Esophagus muscularis mucosa (tissue), 3 donors: ENCODE results near the gene NUP50.

Source experiments
- CTCF ChIP-seq, 3 experiments: fragments of 200-600 bp in 2 of 3; fragments of 450-650 bp in 1 of 3; sonication (generic) in 2 of 3; IDR thresholded peaks; one replicate each; pipeline ENCODE4 v1.5.1; 2017 to 2019; ENCODE audit warnings: antibody characterized with exemption in 3 of 3, mild to moderate bottlenecking in 2 of 3, moderate library complexity in 1 of 3
- POLR2A ChIP-seq: fragments of 450-650 bp; IDR thresholded peaks from one replicate; pipeline ENCODE4 v1.6.1; 2017; ENCODE audit warnings: antibody characterized with exemption, moderate library complexity, mild to moderate bottlenecking, low read depth
- POLR2AphosphoS5 ChIP-seq, 2 donors: sonication (generic); formaldehyde crosslinking; IDR thresholded peaks; one replicate each; pipeline ENCODE4 v1.6.1; 2017; ENCODE audit warnings: antibody characterized with exemption in 2 of 2

GRCh38 chr22:45172881-45173585 lies 9.3 kb downstream of the NUP50 start:
- TF ChIP-seq CTCF (IDR thresholded peaks at IDR 0.05), result no peak
- no peak for TF ChIP-seq POLR2A
- no peak for TF ChIP-seq POLR2AphosphoS5 (IDR thresholded peaks at IDR 0.05)
